IMR-90 (cell line): ENCODE results near the gene TUBGCP6. TPM values are rescaled to one million over a fixed set of nuclear protein-coding genes. Genes with fewer than 3 reads are reported as not detected.

Experiments used
- ATAC-seq: fragments of 200-7000 bp; cut with Tn5 transposase; 2 replicates; pipeline ENCODE4 v1.9.1; 2020; ENCODE audit warnings: low read depth, mild to moderate bottlenecking, moderate library complexity
- BruUV-seq: library from RNA; stranded (reverse); fragments of 400-500 nt; replicated peaks from 2 replicates; lab custom pipeline; 2021; lab: Mats Ljungman, UMichigan
- CTCF ChIA-PET: fragments of 300-600 bp; formaldehyde crosslinking; extraction: SDS; loops from one replicate; lab custom pipeline; 2021; ENCODE audit warnings: antibody characterized with exemption; lab: Yijun Ruan, JAX
- POLR2A ChIA-PET: fragments of 300-600 bp; sonication (Branson Sonifier 250); formaldehyde crosslinking; loops from one replicate; lab custom pipeline; 2022; ENCODE audit warnings: antibody characterized with exemption; ENCODE audit not compliant: unreplicated experiment; lab: Charles Lee
- DNase-seq: peaks from one replicate; pipeline ENCODE4 v3.0.0; 2013
- H2AFZ ChIP-seq: replicated peaks from 2 replicates; pipeline ENCODE3; 2013; ENCODE audit warnings: low read length, mild to moderate bottlenecking; ENCODE audit not compliant: poor library complexity
- H2AK5ac ChIP-seq: 2 replicates; pipeline ENCODE4 v1.6.1; 2013; ENCODE audit warnings: low read depth, low read length, inconsistent platforms
- H2AK9ac ChIP-seq: replicated peaks from 2 replicates; pipeline ENCODE3; 2013; ENCODE audit warnings: mild to moderate bottlenecking, low read depth, low read length, moderate library complexity; ENCODE audit not compliant: poor library complexity
- H2BK120ac ChIP-seq: 2 replicates; pipeline ENCODE4 v1.6.1; 2013; ENCODE audit warnings: low read depth, low read length, inconsistent platforms
- H2BK15ac ChIP-seq: 3 replicates; pipeline ENCODE4 v1.6.1; 2013; ENCODE audit warnings: low read depth, low read length, inconsistent platforms
- H2BK20ac ChIP-seq: 2 replicates; pipeline ENCODE4 v1.6.1; 2013; ENCODE audit warnings: low read depth, mild to moderate bottlenecking, inconsistent platforms, low read length, moderate library complexity
- H2BK5ac ChIP-seq: 2 replicates; pipeline ENCODE4 v1.6.1; 2013; ENCODE audit warnings: mild to moderate bottlenecking, low read depth, low read length, inconsistent platforms; ENCODE audit not compliant: poor library complexity, severe bottlenecking
- H3K14ac ChIP-seq: replicated peaks from 2 replicates; pipeline ENCODE4 v1.6.1; 2013; ENCODE audit warnings: low read depth, low read length, inconsistent platforms
- H3K18ac ChIP-seq: 2 replicates; pipeline ENCODE4 v1.6.1; 2013; ENCODE audit warnings: low read depth, low read length, control low read depth
- H3K23ac ChIP-seq: 2 replicates; pipeline ENCODE4 v1.6.1; 2013; ENCODE audit warnings: low read depth, low read length, inconsistent platforms
- H3K27ac ChIP-seq: 2 replicates; pipeline ENCODE4 v1.5.1; 2013; ENCODE audit warnings: mild to moderate bottlenecking, control low read depth, low read length; ENCODE audit not compliant: insufficient read depth
- H3K27me3 ChIP-seq: 2 replicates; pipeline ENCODE4 v1.6.1; 2013; ENCODE audit warnings: low read length; ENCODE audit not compliant: control insufficient read depth, insufficient read depth
- H3K36me3 ChIP-seq: 2 replicates; pipeline ENCODE4 v1.6.1; 2013; ENCODE audit warnings: low read length, mixed read lengths; ENCODE audit not compliant: control insufficient read depth, insufficient read depth
- H3K4ac ChIP-seq: 2 replicates; pipeline ENCODE4 v1.6.1; 2013; ENCODE audit warnings: low read depth, low read length, inconsistent platforms
- H3K4me1 ChIP-seq: 2 replicates; pipeline ENCODE4 v1.6.1; 2013; ENCODE audit warnings: low read length, mixed read lengths; ENCODE audit not compliant: control insufficient read depth, insufficient read depth
- H3K4me2 ChIP-seq: 2 replicates; pipeline ENCODE4 v1.6.1; 2013; ENCODE audit warnings: low read depth, mild to moderate bottlenecking, control low read depth, low read length, moderate library complexity
- H3K4me3 ChIP-seq: 2 replicates; pipeline ENCODE4 v1.5.1; 2013; ENCODE audit warnings: low read depth, mild to moderate bottlenecking, control low read depth, low read length, moderate library complexity; ENCODE audit not compliant: insufficient read depth
- H3K56ac ChIP-seq: 2 replicates; pipeline ENCODE4 v1.6.1; 2013; ENCODE audit warnings: low read length, inconsistent platforms; ENCODE audit not compliant: insufficient read depth; ENCODE audit errors: extremely low read depth
- H3K79me1 ChIP-seq, 2 experiments: 2 replicates each; pipeline ENCODE4 v1.6.1; 2013; ENCODE audit warnings: low read length in 2 of 2, inconsistent platforms in 1 of 2, low read depth in 1 of 2
- H3K9ac ChIP-seq: 2 replicates; pipeline ENCODE4 v1.6.1; 2013; ENCODE audit warnings: low read depth, low read length, control low read depth
- H3K9me1 ChIP-seq: 2 replicates; pipeline ENCODE4 v1.6.1; 2013; ENCODE audit warnings: low read length, inconsistent platforms; ENCODE audit not compliant: insufficient read depth
- H3K9me3 ChIP-seq: 2 replicates; pipeline ENCODE4 v1.6.1; 2013; ENCODE audit warnings: low read length; ENCODE audit not compliant: control insufficient read depth, insufficient read depth
- H4K20me1 ChIP-seq: 2 replicates; pipeline ENCODE4 v1.6.1; 2013; ENCODE audit warnings: low read length, inconsistent platforms; ENCODE audit not compliant: insufficient read depth
- H4K5ac ChIP-seq: 2 replicates; pipeline ENCODE4 v1.6.1; 2013; ENCODE audit warnings: mild to moderate bottlenecking, low read depth, low read length, control low read depth
- H4K8ac ChIP-seq, 2 experiments: 2 replicates each; pipeline ENCODE4 v1.6.1; 2013; ENCODE audit warnings: low read depth in 2 of 2, low read length in 2 of 2, control low read depth in 1 of 2, inconsistent platforms in 1 of 2
- H4K91ac ChIP-seq: 2 replicates; pipeline ENCODE4 v1.6.1; 2013; ENCODE audit warnings: low read depth, low read length, inconsistent platforms; ENCODE audit not compliant: insufficient read depth
- BHLHE40 ChIP-seq: fragments of 150-350 bp; IDR thresholded peaks from 2 replicates; pipeline ENCODE4 v1.6.1; 2016; ENCODE audit warnings: mild to moderate bottlenecking, low read depth, low read length
- CEBPB ChIP-seq: IDR thresholded peaks from 2 replicates; pipeline ENCODE4 v1.6.1; 2012; ENCODE audit warnings: low read depth, low read length, improper control_type of control experiment
- CHD1 ChIP-seq: IDR thresholded peaks from 2 replicates; pipeline ENCODE4 v1.6.1; 2012; ENCODE audit warnings: low read depth, low read length, improper control_type of control experiment
- ELK1 ChIP-seq: fragments of 150-350 bp; IDR thresholded peaks from 2 replicates; pipeline ENCODE4 v1.6.1; 2016; ENCODE audit warnings: low read depth, mild to moderate bottlenecking, low read length, moderate library complexity, borderline replicate concordance
- FOS ChIP-seq: fragments of 150-350 bp; IDR thresholded peaks from 2 replicates; pipeline ENCODE4 v1.6.1; 2016; ENCODE audit warnings: low read depth, low read length
- MXI1 ChIP-seq: IDR thresholded peaks from 2 replicates; pipeline ENCODE4 v1.6.1; 2012; ENCODE audit warnings: low read depth, mild to moderate bottlenecking, low read length, moderate library complexity, borderline replicate concordance
- NFE2L2 ChIP-seq: fragments of 150-350 bp; IDR thresholded peaks from 2 replicates; pipeline ENCODE4 v1.6.1; 2016; ENCODE audit warnings: low read depth, mild to moderate bottlenecking, low read length
- POLR2A ChIP-seq: IDR thresholded peaks from 2 replicates; pipeline ENCODE4 v1.6.1; 2012; ENCODE audit warnings: mild to moderate bottlenecking, low read depth, low read length
- RAD21 ChIP-seq: IDR thresholded peaks from 2 replicates; pipeline ENCODE4 v1.6.1; 2012; ENCODE audit warnings: low read length, improper control_type of control experiment
- RCOR1 ChIP-seq: IDR thresholded peaks from 2 replicates; pipeline ENCODE4 v1.6.1; 2012; ENCODE audit warnings: mild to moderate bottlenecking, low read length, improper control_type of control experiment; ENCODE audit not compliant: insufficient replicate concordance
- RFX5 ChIP-seq: IDR thresholded peaks from 2 replicates; pipeline ENCODE4 v1.8.0; 2012; ENCODE audit warnings: low read depth, mild to moderate bottlenecking, low read length, moderate library complexity
- SMC3 ChIP-seq: fragments of 150-350 bp; IDR thresholded peaks from 2 replicates; pipeline ENCODE4 v1.6.1; 2016; ENCODE audit warnings: low read depth, mild to moderate bottlenecking, antibody characterized with exemption, low read length, moderate library complexity
- USF2 ChIP-seq: fragments of 150-350 bp; IDR thresholded peaks from 2 replicates; pipeline ENCODE4 v1.6.1; 2017; ENCODE audit warnings: mild to moderate bottlenecking, antibody characterized with exemption, low read length, low read depth
- WGBS, 2 experiments: methylation state at CpG; one replicate each; pipeline versions ENCODE4 v1.1.5 to v1.1.7; 2013; ENCODE audit warnings: missing lambda C conversion rate in 2 of 2; ENCODE audit not compliant: insufficient read length in 1 of 2; ENCODE audit errors: extremely low coverage in 2 of 2; 5-methylcytosine and 5-hydroxymethylcytosine counted together
- dilution Hi-C: fragments of 300-500 bp; cut with HindIII; formaldehyde crosslinking; loops from one replicate; pipeline ENCODE4 v1.14.3; 2018; ENCODE audit warnings: low sequenced_read_pairs; ENCODE audit not compliant: unreplicated experiment
- in situ Hi-C: fragments of 300-500 bp; cut with MboI; formaldehyde crosslinking; loops from 3 replicates; pipeline ENCODE4 v1.14.3; 2019; ENCODE audit warnings: low sequenced_read_pairs, inconsistent platforms, mixed read lengths
- intact Hi-C: fragments of 100-400 bp; cut with micrococcal nuclease; formaldehyde crosslinking; loops from 2 replicates; pipeline ENCODE4 v1.10.0; 2022
- polyA plus RNA-seq, 3 experiments: library from polyadenylated mRNA; depleted of rRNA; stranded (reverse); fragments of >200 nt; gene quantifications; 2 replicates each; pipeline ENCODE4 v1.2.3, GENCODE V29; 2012; ENCODE audit warnings: low replicate concordance in 1 of 3
- total RNA-seq: library from RNA; depleted of rRNA; stranded (reverse); fragments of >200 nt; gene quantifications from 2 replicates; pipeline ENCODE4 v1.2.3, GENCODE V29; 2012
- TF ChIP-seq, protein P1 (sequence below): conservative IDR thresholded peaks from 2 replicates; pipeline ENCODE4 v1.5.1; 2012; ENCODE audit warnings: mild to moderate bottlenecking, low read depth, low read length, improper control_type of control experiment

Gene TUBGCP6
- total and polyA plus RNA-seq, 2 of the 4 experiments (the other 2 are of a cell fraction): 10.8 to 28.6 TPM

DNA sequence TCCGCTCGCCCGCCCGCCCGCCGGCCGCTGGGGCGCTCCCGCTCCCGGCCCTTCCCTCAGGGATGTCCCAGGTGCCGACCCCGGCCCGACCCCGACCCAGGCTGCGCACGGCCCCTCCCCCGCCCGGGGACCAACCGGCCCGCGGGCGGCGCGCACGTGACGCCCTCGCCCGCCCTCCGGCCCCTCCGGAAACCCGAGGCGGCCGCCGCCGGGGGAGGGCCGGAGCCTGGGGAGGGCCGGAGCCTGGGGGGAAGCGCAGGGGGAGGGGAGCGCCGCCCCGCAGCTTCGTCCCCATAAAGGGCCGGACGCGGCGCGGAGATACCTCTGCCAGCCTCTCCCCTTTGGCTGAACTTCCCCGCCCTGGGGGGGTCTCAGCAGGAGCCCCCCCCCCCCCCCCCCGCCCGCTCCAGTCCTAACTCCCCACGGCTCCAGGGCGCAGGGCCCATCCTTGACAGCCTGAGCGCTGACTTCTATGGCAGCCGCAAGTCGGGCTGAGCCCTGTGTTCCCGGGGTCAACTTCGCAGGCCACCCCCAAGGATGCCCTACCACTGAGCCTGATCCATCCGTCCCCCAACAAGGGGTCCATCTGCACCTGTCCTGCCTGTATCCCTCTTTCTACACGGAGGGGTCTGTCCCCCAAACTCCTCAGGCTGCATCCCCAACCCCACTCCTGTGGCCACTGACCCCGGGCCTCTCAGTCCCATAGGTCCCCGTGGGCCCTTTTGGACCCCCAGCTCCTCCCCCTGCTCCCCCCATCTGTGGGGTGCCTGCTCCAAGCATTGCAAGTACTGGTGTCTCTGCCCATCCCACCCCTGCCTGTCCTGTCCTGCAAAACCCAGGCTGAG, 17.0 kb upstream of the TUBGCP6 start, which contains the start of gene MAPK12:
Gene MAPK12, minus strand, starts transcription at position 69 of the 845 bp plus-strand sequence. CDS start 174 bp downstream, outside the sequence.
- 0% methylated on average over 14 of the region's 61 CpGs; no CpG with 5 or more reads in 1 of the 2 experiments for WGBS, 2 experiments
- TF ChIP-seq POLR2A (no peak), CEBPB (no peak), USF2 (peak; percentile 85), RAD21 (no peak), FOS (no peak), BHLHE40 (peak; percentile 73), MXI1 (no peak), ELK1 (no peak), SMC3 (no peak), CHD1 (no peak), RCOR1 (no peak), NFE2L2 (no peak), RFX5 (no peak)
- TF ChIP-seq, protein P1, sequence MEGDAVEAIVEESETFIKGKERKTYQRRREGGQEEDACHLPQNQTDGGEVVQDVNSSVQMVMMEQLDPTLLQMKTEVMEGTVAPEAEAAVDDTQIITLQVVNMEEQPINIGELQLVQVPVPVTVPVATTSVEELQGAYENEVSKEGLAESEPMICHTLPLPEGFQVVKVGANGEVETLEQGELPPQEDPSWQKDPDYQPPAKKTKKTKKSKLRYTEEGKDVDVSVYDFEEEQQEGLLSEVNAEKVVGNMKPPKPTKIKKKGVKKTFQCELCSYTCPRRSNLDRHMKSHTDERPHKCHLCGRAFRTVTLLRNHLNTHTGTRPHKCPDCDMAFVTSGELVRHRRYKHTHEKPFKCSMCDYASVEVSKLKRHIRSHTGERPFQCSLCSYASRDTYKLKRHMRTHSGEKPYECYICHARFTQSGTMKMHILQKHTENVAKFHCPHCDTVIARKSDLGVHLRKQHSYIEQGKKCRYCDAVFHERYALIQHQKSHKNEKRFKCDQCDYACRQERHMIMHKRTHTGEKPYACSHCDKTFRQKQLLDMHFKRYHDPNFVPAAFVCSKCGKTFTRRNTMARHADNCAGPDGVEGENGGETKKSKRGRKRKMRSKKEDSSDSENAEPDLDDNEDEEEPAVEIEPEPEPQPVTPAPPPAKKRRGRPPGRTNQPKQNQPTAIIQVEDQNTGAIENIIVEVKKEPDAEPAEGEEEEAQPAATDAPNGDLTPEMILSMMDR: no peak

More for the DNA sequence above, 17.0 kb upstream of the TUBGCP6 start, which contains the start of gene MAPK12:
- no TSS peak for BruUV-seq
- Histone ChIP-seq H3K9ac (peak within 1 kb of the TSS; percentile 69), H2BK5ac (peak within 1 kb of the TSS; percentile 61), H4K8ac (peak within 1 kb of the TSS; percentile 88 to 93), H3K27me3 (no peaks in the 10 kb centered on the region), H3K14ac (peak within 1 kb of the TSS; percentile 91), H3K56ac (peak within 1 kb of the TSS; percentile 76; the same call in 1 of the 2 replicates), H3K9me3 (no peaks in the 10 kb centered on the region), H2BK20ac (no peak within 1 kb of the TSS), H2AK5ac (peak within 1 kb of the TSS; percentile 96), H2AFZ (peak within 1 kb of the TSS; percentile 84), H2BK120ac (0 out of 2 replicates have a peak within 1 kb of the TSS, but pooled peaks have one; percentile 48), H2AK9ac (peak within 1 kb of the TSS; percentile 99), H3K9me1 (peaks cover 4% of the 10 kb centered on the region; the same call in 1 of the 2 replicates), H4K91ac (peak within 1 kb of the TSS; percentile 62), H3K36me3 (peaks cover 10% of the 10 kb centered on the region; the same call in 1 of the 2 replicates), H3K4me1 (peaks cover 17% of the 10 kb centered on the region), H3K18ac (peak within 1 kb of the TSS; percentile 30; the same call in 1 of the 2 replicates), H3K4me3 (peak within 1 kb of the TSS; percentile 90), H4K5ac (peak within 1 kb of the TSS; percentile 73), H4K20me1 (peaks cover 24% of the 10 kb centered on the region), H3K23ac (peak within 1 kb of the TSS; percentile 97), H3K27ac (peak within 1 kb of the TSS; percentile 87), H3K4me2 (peak within 1 kb of the TSS; percentile 73), H2BK15ac (peak within 1 kb of the TSS; percentile 80; the same call in 1 of the 3 replicates), H3K79me1 (peaks cover 9 to 38% of the 10 kb centered on the region in 2 experiments; a peak in 3 of 4 replicates), H3K4ac (peak within 1 kb of the TSS; percentile 86)
- ChIA-PET POLR2A (no interaction called here), CTCF (interaction anchor here (1.2 kb wide), 1 partner anchor 11 kb away, joined by 3 read pairs; the partner anchor contains the start of gene HDAC10)
- dilution Hi-C loops (no loop called here), in situ Hi-C loops (no loop called here), intact Hi-C loops (no loop called here)
- ATAC-seq (peak; percentile 81), DNase-seq (no peak)
